Measurements from ENCODE around the gene SSR1. TPM values are rescaled to one million over a fixed set of nuclear protein-coding genes. Genes with fewer than 3 reads are reported as not detected.

SSR1 gene
- total and polyA plus RNA-seq, 2 experiments from 2014 or later, result 65.3 to 70.2 TPM

DNA sequence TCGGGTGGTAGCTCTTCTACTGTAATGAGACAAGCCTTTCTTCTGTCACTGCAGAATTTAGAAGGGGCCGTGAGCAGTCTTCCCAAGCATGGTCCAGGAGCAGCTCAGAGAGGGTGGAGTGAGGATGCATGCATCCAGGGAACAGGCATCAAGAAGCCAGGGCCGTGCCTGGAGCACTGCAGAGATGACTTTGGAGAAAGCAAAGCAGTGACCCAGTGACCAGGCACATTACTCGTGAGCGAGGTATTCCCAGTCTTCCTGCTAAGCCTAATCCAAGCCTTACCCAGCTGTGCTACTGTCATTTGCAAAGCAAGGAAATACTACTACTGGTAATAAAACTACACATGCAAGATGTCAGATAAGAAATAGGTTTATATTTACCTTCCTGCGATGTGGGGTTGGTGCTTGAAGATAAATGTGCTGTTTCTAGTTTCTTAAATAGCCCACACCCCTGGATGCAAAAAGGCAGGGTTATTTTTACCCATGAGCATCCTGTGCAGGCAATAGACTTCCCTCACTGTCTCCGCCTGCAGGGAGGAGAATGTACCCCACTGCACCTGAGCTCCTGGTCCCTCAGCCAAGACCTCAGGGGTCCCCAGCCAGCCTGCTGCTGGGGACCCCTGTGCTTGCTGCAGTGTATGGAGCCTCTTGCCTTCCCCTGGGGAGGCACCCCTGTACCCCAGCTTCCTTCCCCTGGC lies 62.9 kb downstream of the SSR1 start:
- H3K27ac ChIP-seq (ENCODE audit: low read depth), result no peak overlapping the region
- peaks cover 9% of the 10 kb centered on the region for H3K27me3 Mint-ChIP-seq (ENCODE audit: insufficient read depth, low read depth, poor library complexity)
- H3K27ac Mint-ChIP-seq, result no peak overlapping the region
- DNase-seq (ENCODE audit: low spot score) (no peak), ATAC-seq (no peak)
- no peaks in the 10 kb centered on the region for H3K79me2 ChIP-seq (replicated peaks; ENCODE audit: insufficient read depth)
- H3K4me2 ChIP-seq, result no peak overlapping the region
- no peaks in the 10 kb centered on the region for H3K4me1 Mint-ChIP-seq
- no peak overlapping the region for H2AFZ ChIP-seq
- no peaks in the 10 kb centered on the region for H3K27me3 ChIP-seq (ENCODE audit: insufficient read depth)
- peaks cover 2% of the 10 kb centered on the region; the same call in 2 of the 3 replicates for H3K9me3 Mint-ChIP-seq
- no peaks in the 10 kb centered on the region for H3K4me1 ChIP-seq (ENCODE audit: insufficient read depth)
- H4K20me1 ChIP-seq (replicated peaks; ENCODE audit: insufficient read depth), result no peaks in the 10 kb centered on the region
- H3K4me3 Mint-ChIP-seq, result no peak overlapping the region
- no peaks in the 10 kb centered on the region for H3K9me2 ChIP-seq (ENCODE audit: insufficient read depth)
- H3K36me3 Mint-ChIP-seq (ENCODE audit: low read depth), result peaks cover 15% of the 10 kb centered on the region; the same call in 2 of the 3 replicates
- TF ChIP-seq ZNF114 (CRISPR knock-in tag; IDR thresholded peaks at IDR 0.05), result no peak
- TF ChIP-seq, protein P1, sequence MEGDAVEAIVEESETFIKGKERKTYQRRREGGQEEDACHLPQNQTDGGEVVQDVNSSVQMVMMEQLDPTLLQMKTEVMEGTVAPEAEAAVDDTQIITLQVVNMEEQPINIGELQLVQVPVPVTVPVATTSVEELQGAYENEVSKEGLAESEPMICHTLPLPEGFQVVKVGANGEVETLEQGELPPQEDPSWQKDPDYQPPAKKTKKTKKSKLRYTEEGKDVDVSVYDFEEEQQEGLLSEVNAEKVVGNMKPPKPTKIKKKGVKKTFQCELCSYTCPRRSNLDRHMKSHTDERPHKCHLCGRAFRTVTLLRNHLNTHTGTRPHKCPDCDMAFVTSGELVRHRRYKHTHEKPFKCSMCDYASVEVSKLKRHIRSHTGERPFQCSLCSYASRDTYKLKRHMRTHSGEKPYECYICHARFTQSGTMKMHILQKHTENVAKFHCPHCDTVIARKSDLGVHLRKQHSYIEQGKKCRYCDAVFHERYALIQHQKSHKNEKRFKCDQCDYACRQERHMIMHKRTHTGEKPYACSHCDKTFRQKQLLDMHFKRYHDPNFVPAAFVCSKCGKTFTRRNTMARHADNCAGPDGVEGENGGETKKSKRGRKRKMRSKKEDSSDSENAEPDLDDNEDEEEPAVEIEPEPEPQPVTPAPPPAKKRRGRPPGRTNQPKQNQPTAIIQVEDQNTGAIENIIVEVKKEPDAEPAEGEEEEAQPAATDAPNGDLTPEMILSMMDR (conservative IDR thresholded peaks at IDR 0.05; ENCODE audit: low read depth in 2 of 2), result 0 out of 4 replicates have a peak, but pooled peaks of 1 of the 2 experiments have one; percentile 10
- no peaks in the 10 kb centered on the region for H3K36me3 ChIP-seq (ENCODE audit: insufficient read depth)
- no peak overlapping the region for H3K4me3 ChIP-seq
- no peaks in the 10 kb centered on the region for H3F3A ChIP-seq (replicated peaks; ENCODE audit: low read depth)

DNA sequence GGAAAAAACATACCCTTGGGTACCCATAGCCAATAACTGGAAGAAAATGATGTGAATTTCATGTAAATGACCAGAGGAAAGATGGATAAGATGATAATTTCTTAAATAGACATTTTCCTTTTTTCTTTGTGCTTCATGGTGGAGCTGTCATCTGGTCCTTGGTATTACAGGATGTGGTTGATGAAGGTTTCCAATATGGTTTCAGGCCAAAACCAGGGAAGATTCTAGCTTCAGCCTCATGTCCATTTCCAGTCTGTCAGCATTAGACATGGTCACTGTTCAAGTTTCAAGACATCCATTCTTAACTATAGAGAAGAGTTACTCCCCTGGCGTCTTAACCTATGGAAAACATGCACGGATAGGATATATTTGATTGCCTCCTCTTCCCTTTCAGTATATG lies 63.6 kb downstream of the SSR1 start:
- Mint-ChIP-seq H3K9me3 (no peaks in the 10 kb centered on the region; the same call in 2 of the 3 replicates), H3K27me3 (ENCODE audit: insufficient read depth, low read depth, poor library complexity) (peaks cover 6% of the 10 kb centered on the region)
- no peaks in the 10 kb centered on the region for H3K36me3 ChIP-seq (ENCODE audit: insufficient read depth)
- TF ChIP-seq NANOG (IDR thresholded peaks at IDR 0.05; ENCODE audit: borderline replicate concordance) (no peak), POLR2AphosphoS5 (IDR thresholded peaks at IDR 0.05; ENCODE audit: low read depth) (no peak), STAT1 (IDR thresholded peaks at IDR 0.05; ENCODE audit: unreplicated experiment) (no peak), EZH2 (IDR thresholded peaks at IDR 0.05; ENCODE audit: low read depth, unreplicated experiment) (no peak), CREB1 (CRISPR knock-in tag; IDR thresholded peaks at IDR 0.05; ENCODE audit: low read depth) (no peak), EZH2phosphoT487 (IDR thresholded peaks at IDR 0.05; ENCODE audit: unreplicated experiment) (no peak), JUNB (IDR thresholded peaks at IDR 0.05; ENCODE audit: unreplicated experiment) (no peak)
- TF ChIP-seq, protein P2, sequence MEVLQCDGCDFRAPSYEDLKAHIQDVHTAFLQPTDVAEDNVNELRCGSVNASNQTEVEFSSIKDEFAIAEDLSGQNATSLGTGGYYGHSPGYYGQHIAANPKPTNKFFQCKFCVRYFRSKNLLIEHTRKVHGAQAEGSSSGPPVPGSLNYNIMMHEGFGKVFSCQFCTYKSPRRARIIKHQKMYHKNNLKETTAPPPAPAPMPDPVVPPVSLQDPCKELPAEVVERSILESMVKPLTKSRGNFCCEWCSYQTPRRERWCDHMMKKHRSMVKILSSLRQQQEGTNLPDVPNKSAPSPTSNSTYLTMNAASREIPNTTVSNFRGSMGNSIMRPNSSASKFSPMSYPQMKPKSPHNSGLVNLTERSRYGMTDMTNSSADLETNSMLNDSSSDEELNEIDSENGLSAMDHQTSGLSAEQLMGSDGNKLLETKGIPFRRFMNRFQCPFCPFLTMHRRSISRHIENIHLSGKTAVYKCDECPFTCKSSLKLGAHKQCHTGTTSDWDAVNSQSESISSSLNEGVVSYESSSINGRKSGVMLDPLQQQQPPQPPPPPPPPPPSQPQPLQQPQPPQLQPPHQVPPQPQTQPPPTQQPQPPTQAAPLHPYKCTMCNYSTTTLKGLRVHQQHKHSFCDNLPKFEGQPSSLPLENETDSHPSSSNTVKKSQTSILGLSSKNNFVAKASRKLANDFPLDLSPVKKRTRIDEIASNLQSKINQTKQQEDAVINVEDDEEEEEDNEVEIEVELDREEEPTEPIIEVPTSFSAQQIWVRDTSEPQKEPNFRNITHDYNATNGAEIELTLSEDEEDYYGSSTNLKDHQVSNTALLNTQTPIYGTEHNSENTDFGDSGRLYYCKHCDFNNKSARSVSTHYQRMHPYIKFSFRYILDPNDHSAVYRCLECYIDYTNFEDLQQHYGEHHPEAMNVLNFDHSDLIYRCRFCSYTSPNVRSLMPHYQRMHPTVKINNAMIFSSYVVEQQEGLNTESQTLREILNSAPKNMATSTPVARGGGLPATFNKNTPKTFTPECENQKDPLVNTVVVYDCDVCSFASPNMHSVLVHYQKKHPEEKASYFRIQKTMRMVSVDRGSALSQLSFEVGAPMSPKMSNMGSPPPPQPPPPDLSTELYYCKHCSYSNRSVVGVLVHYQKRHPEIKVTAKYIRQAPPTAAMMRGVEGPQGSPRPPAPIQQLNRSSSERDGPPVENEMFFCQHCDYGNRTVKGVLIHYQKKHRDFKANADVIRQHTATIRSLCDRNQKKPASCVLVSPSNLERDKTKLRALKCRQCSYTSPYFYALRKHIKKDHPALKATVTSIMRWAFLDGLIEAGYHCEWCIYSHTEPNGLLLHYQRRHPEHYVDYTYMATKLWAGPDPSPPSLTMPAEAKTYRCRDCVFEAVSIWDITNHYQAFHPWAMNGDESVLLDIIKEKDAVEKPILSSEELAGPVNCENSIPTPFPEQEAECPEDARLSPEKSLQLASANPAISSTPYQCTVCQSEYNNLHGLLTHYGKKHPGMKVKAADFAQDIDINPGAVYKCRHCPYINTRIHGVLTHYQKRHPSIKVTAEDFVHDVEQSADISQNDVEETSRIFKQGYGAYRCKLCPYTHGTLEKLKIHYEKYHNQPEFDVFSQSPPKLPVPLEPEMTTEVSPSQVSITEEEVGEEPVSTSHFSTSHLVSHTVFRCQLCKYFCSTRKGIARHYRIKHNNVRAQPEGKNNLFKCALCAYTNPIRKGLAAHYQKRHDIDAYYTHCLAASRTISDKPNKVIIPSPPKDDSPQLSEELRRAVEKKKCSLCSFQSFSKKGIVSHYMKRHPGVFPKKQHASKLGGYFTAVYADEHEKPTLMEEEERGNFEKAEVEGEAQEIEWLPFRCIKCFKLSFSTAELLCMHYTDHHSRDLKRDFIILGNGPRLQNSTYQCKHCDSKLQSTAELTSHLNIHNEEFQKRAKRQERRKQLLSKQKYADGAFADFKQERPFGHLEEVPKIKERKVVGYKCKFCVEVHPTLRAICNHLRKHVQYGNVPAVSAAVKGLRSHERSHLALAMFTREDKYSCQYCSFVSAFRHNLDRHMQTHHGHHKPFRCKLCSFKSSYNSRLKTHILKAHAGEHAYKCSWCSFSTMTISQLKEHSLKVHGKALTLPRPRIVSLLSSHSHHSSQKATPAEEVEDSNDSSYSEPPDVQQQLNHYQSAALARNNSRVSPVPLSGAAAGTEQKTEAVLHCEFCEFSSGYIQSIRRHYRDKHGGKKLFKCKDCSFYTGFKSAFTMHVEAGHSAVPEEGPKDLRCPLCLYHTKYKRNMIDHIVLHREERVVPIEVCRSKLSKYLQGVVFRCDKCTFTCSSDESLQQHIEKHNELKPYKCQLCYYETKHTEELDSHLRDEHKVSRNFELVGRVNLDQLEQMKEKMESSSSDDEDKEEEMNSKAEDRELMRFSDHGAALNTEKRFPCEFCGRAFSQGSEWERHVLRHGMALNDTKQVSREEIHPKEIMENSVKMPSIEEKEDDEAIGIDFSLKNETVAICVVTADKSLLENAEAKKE (CRISPR knock-in tag; IDR thresholded peaks at IDR 0.05), result no peak
- TF ChIP-seq, protein P1 (conservative IDR thresholded peaks at IDR 0.05; ENCODE audit: low read depth in 2 of 2), result no peak

More for the DNA sequence above, 63.6 kb downstream of the SSR1 start:
- no peak overlapping the region for H3K4me2 ChIP-seq
- H3K4me1 ChIP-seq (ENCODE audit: insufficient read depth), result no peaks in the 10 kb centered on the region
- no peak overlapping the region for H3K4me3 ChIP-seq
- no peak overlapping the region for H3K27ac ChIP-seq (ENCODE audit: low read depth)
- no peak for ATAC-seq
- H4K20me1 ChIP-seq (replicated peaks; ENCODE audit: insufficient read depth), result no peaks in the 10 kb centered on the region
- Mint-ChIP-seq H3K4me1 (no peaks in the 10 kb centered on the region), H3K4me3 (no peak overlapping the region), H3K36me3 (ENCODE audit: low read depth) (peaks cover 17% of the 10 kb centered on the region; the same call in 2 of the 3 replicates), H3K27ac (no peak overlapping the region)
- H3K27me3 ChIP-seq (ENCODE audit: insufficient read depth), result no peaks in the 10 kb centered on the region
- no peaks in the 10 kb centered on the region for H3K9me2 ChIP-seq (ENCODE audit: insufficient read depth)
- H3F3A ChIP-seq (replicated peaks; ENCODE audit: low read depth), result no peaks in the 10 kb centered on the region
- H2AFZ ChIP-seq, result no peak overlapping the region
- H3K79me2 ChIP-seq (replicated peaks; ENCODE audit: insufficient read depth), result no peaks in the 10 kb centered on the region
- no peak for DNase-seq (ENCODE audit: low spot score)
